CD4-positive, alpha-beta T cell (primary cell): Measurements from ENCODE around the gene GADD45B. TPM values are rescaled to one million over a fixed set of nuclear protein-coding genes. Genes with fewer than 3 reads are reported as not detected.

ENCODE experiments used
- ATAC-seq: fragments of 200-7000 bp; cut with Tn5 transposase; one replicate; pipeline ENCODE4 v1.10.0; 2022; ENCODE audit warnings: mild to moderate bottlenecking; ENCODE audit not compliant: poor library complexity
- CTCF ChIA-PET: fragments of 350-600 bp; sonication (Branson Sonifier 250); formaldehyde crosslinking; loops from one replicate; lab custom pipeline; 2021; ENCODE audit warnings: antibody characterized with exemption, inconsistent platforms; lab: Charles Lee
- POLR2A ChIA-PET: fragments of 350-600 bp; sonication (Branson Sonifier 250); formaldehyde crosslinking; loops from one replicate; lab custom pipeline; 2021; ENCODE audit warnings: antibody characterized with exemption, inconsistent platforms; lab: Charles Lee
- DNase-seq, 14 experiments: peaks; one replicate each; pipeline ENCODE4 v3.0.0-alpha.2; 2013 to 2020; ENCODE audit warnings: mixed read lengths in 2 of 14
- H3K27ac ChIP-seq, 2 donors: one replicate each; pipeline versions ENCODE4 v1.5.1 to v1.7.0; 2013; ENCODE audit warnings: low read length in 2 of 2, low read depth in 1 of 2, mild to moderate bottlenecking in 1 of 2
- H3K27me3 ChIP-seq, 2 experiments: 1 replicate in 1 of 2; 2 replicates in 1 of 2; pipeline versions ENCODE4 v1.6.1 to v1.7.0; 2013; ENCODE audit warnings: low read length in 2 of 2, control low read depth in 1 of 2, mild to moderate bottlenecking in 1 of 2, moderate library complexity in 1 of 2; ENCODE audit not compliant: insufficient read depth in 2 of 2, control insufficient read depth in 1 of 2
- H3K36me3 ChIP-seq: one replicate; pipeline ENCODE4 v1.6.1; 2013; ENCODE audit warnings: low read length, control low read depth; ENCODE audit not compliant: insufficient read depth
- H3K4me1 ChIP-seq: one replicate; pipeline ENCODE4 v1.6.1; 2013; ENCODE audit warnings: low read length, control low read depth; ENCODE audit not compliant: insufficient read depth
- H3K4me3 ChIP-seq: one replicate; pipeline ENCODE4 v1.5.1; 2013; ENCODE audit warnings: mild to moderate bottlenecking, low read length, moderate library complexity
- H3K9me3 ChIP-seq, 2 experiments: 1 replicate in 1 of 2; 2 replicates in 1 of 2; pipeline versions ENCODE4 v1.6.1 to v1.7.0; 2013; ENCODE audit warnings: low read length in 2 of 2, mild to moderate bottlenecking in 2 of 2, control low read depth in 1 of 2, moderate library complexity in 1 of 2; ENCODE audit not compliant: control insufficient read depth in 1 of 2, insufficient read depth in 1 of 2
- H3K27ac Mint-ChIP-seq: one replicate; pipeline ENCODE4 v1.8.0; 2020; ENCODE audit warnings: mixed read lengths
- H3K27me3 Mint-ChIP-seq: one replicate; pipeline ENCODE4 v1.8.0; 2021; ENCODE audit warnings: mixed read lengths
- H3K36me3 Mint-ChIP-seq: one replicate; pipeline ENCODE4 v1.8.0; 2021; ENCODE audit warnings: low read depth, mixed read lengths
- H3K4me1 Mint-ChIP-seq: one replicate; pipeline ENCODE4 v1.8.0; 2021; ENCODE audit warnings: low read depth, mixed read lengths
- H3K4me3 Mint-ChIP-seq: one replicate; pipeline ENCODE4 v1.8.0; 2020; ENCODE audit warnings: mild to moderate bottlenecking, mixed read lengths
- H3K9me3 Mint-ChIP-seq: one replicate; pipeline ENCODE4 v1.8.0; 2020; ENCODE audit warnings: mixed read lengths
- CTCF ChIP-seq: fragments of 200-600 bp; IDR thresholded peaks from one replicate; pipeline ENCODE4 v1.8.0; 2022; ENCODE audit warnings: antibody characterized with exemption, mild to moderate bottlenecking
- intact Hi-C, 2 experiments: fragments of 100-400 bp; cut with DNase I in 1 of 2; cut with micrococcal nuclease in 1 of 2; formaldehyde crosslinking; loops; one replicate each; pipeline versions ENCODE4 v1.15.1 to v1.9.0; 2023 to 2025; cut with DNase I, micrococcal nuclease
- total RNA-seq, 174 experiments: library from RNA in 2 of 174; stranded (reverse) in 2 of 174; gene quantifications; one replicate each; pipeline ENCODE4 v1.2.3 and lab custom pipeline; 2021 to 2026

The GADD45B gene
- total RNA-seq, 2 experiments from 2014 or later: 284 to 285 TPM

- peaks cover 15% of the 10 kb centered on the region for H3K4me1 Mint-ChIP-seq
- TF ChIP-seq CTCF: no peak
- H3K4me3 Mint-ChIP-seq: peak overlapping the region; percentile 20
- peaks cover 20% of the 10 kb centered on the region for H3K36me3 ChIP-seq
- H3K27ac ChIP-seq: no peak overlapping the region
- intact Hi-C loops: loop anchor here in 1 of 2 experiments (5.0 kb wide), 1 partner anchor 102 kb away; the partner anchor contains the start of genes LSM7 and SPPL2B
- ChIA-PET POLR2A (interaction anchor here (1.0 to 2.1 kb wide), 3 partner anchors 14 to 150 kb away, joined by 3 to 36 read pairs (median 3); partner anchors contain the start of gene LMNB2), CTCF (interaction anchor here (1.5 to 2.6 kb wide), 2 partner anchors 182 to 208 kb away, joined by 6 to 9 read pairs; no protein-coding TSS in a partner anchor)
- peaks cover 9% of the 10 kb centered on the region for H3K36me3 Mint-ChIP-seq
- DNase-seq: peak in 1 of 14 experiments; percentile 34
- no peak for ATAC-seq
- no peaks in the 10 kb centered on the region for H3K27me3 ChIP-seq
- peak overlapping the region; percentile 93 for H3K27ac Mint-ChIP-seq
- no peak overlapping the region for H3K4me3 ChIP-seq
- no peaks in the 10 kb centered on the region for H3K27me3 Mint-ChIP-seq
- no peaks in the 10 kb centered on the region for H3K9me3 ChIP-seq
- H3K9me3 Mint-ChIP-seq: no peaks in the 10 kb centered on the region
- peaks cover 31% of the 10 kb centered on the region for H3K4me1 ChIP-seq
Observed at GRCh38 chr19:2428756-2429711, 46.9 kb upstream of the GADD45B start.

- no peak for ATAC-seq
- Histone ChIP-seq H3K27me3 (no peaks in the 10 kb centered on the region), H3K4me1 (peaks cover 28% of the 10 kb centered on the region), H3K27ac (no peak overlapping the region), H3K36me3 (peaks cover 25% of the 10 kb centered on the region), H3K9me3 (no peaks in the 10 kb centered on the region), H3K4me3 (no peak overlapping the region)
- no peak for TF ChIP-seq CTCF
- no peaks in the 10 kb centered on the region for H3K9me3 Mint-ChIP-seq
- DNase-seq: no peak
- intact Hi-C loops: loop anchor here in 1 of 2 experiments (5.0 kb wide), 1 partner anchor 103 kb away; the partner anchor contains the start of genes LSM7 and SPPL2B
- H3K27ac Mint-ChIP-seq: peak overlapping the region; percentile 56
- CTCF ChIA-PET: no interaction called here
- H3K4me1 Mint-ChIP-seq: peaks cover 15% of the 10 kb centered on the region
- no peaks in the 10 kb centered on the region for H3K27me3 Mint-ChIP-seq
- H3K36me3 Mint-ChIP-seq: peaks cover 10% of the 10 kb centered on the region
- POLR2A ChIA-PET: no interaction called here
- H3K4me3 Mint-ChIP-seq: peak overlapping the region; percentile 51
Observed at GRCh38 chr19:2429917-2430535, 45.9 kb upstream of the GADD45B start.

- ChIA-PET CTCF (no interaction called here), POLR2A (no interaction called here)
- H3K4me3 ChIP-seq: no peak overlapping the region
- TF ChIP-seq CTCF: no peak
- Mint-ChIP-seq H3K36me3 (peaks cover 19% of the 10 kb centered on the region), H3K27me3 (no peaks in the 10 kb centered on the region), H3K4me3 (no peak overlapping the region), H3K27ac (no peak overlapping the region), H3K4me1 (peaks cover 12% of the 10 kb centered on the region), H3K9me3 (no peaks in the 10 kb centered on the region)
- intact Hi-C loops: no loop called here
- peaks cover 16% of the 10 kb centered on the region for H3K4me1 ChIP-seq
- no peak for ATAC-seq
- H3K36me3 ChIP-seq: peaks cover 20% of the 10 kb centered on the region
- DNase-seq: peak in 1 of 14 experiments; percentile 32
- H3K27ac ChIP-seq: no peak overlapping the region
- no peaks in the 10 kb centered on the region for H3K9me3 ChIP-seq
- no peaks in the 10 kb centered on the region for H3K27me3 ChIP-seq
Observed at GRCh38 chr19:2431318-2432055, 44.4 kb upstream of the GADD45B start.
